Stimulated activated CD4-positive, alpha-beta T cell treated with anti-CD3 and anti-CD28 coated beads, TNF-alpha, amount 100 ng/mL, for 48 hours (primary cell): ENCODE measurements around the gene LTBP3.
"Not testable (repeated sequence)": the region's sequence is repeated elsewhere in the genome, so short reads cannot be mapped to it uniquely, and the experiment has no call there.

Source experiments
- DNase-seq, 3 donors: peaks; one replicate each; pipeline ENCODE4 v3.0.0-alpha.2; 2020; ENCODE audit warnings: low read depth in 3 of 3

Gene LTBP3

GRCh38 chr11:65571940-65572339 is 13.8 kb upstream of the LTBP3 start:
- DNase-seq = no peak

GRCh38 chr11:65571420-65571819 is 13.3 kb upstream of the LTBP3 start:
- no peak for DNase-seq

DNA sequence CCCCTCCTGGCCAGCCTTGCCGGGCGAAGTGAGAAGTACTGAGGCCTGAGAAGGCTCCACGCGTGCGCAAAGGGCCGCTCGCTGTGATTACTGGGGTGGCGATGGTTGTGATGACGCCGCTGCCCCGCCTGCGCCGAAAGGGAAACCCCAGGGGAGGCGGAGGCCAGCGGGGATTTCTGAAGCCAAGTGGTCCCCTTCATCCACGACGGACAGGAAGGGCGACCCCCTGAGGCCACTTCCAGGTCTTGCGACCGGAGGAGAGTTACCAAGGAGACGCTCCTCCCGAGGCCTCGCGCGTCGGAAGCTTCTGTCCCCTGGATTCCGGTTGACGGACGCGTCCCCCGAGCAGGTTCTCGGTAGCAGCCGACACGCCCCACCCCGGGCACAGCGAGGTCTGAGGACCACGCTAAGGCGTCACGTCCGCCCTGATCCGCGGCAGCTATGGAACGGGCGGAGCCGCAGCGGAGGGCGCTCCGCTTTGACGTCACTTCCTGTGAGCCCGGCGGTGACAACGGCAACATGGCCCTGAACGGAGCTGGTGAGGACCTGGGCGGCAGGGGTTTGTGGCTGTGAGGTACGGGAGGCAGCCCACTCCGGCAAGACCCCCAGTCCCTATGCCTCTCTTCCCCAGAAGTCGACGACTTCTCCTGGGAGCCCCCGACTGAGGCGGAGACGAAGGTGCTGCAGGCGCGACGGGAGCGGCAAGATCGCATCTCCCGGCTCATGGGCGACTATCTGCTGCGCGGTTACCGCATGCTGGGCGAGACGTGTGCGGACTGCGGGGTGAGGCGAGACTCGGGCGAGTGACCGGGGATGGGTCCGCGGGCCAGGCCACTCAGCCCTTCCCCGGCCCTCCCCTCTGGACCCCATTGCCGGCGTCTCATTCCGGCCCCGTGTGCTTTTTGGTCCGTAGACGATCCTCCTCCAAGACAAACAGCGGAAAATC is 12.1 kb upstream of the LTBP3 start, which contains the start of gene ZNRD2:
TSS of gene ZNRD2 (plus strand) at position 505 of the 946 bp plus-strand sequence. CDS start at position 520, 15 bp downstream.
- peak; percentile 98 to 99 (median 98) for DNase-seq

DNA sequence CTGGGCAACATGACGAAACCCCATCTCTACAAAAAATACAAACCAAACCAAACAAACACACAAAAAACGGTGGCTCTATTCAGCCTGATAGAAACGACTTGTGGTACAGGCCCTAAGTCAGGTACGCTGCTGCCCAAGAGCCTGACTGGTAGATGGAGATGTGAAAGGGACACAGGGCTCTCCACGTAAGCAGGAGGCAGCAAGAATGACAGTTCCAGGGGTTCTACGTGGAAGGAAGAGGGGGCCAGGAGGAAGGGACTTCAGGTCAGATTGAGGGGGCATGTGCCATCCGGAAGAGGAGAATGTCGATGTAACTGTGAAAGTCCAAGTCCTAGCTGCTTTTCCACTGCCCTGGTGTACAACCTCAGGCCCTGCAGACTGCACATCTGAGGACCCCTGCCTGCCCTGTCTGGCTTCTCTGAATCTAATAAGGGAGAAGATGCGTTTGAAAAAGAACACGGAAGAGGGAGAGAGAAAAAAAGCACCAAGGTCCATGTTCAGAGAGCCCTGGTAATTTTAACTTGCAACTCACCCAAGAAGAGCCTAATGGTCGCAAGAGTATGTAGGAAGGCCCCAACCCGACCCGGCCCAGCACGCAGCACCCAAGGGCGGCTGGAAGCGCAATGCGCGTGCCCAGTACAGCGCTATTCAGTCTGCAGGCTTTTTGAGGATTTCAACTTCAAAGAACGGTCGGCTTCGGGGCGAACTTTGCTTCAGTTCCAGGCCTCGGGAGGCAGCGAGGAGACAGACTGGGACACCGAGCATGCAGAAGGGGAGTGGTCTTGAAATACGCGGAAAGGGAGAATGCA is 11.2 kb upstream of the LTBP3 start:
- no peak for DNase-seq

DNA sequence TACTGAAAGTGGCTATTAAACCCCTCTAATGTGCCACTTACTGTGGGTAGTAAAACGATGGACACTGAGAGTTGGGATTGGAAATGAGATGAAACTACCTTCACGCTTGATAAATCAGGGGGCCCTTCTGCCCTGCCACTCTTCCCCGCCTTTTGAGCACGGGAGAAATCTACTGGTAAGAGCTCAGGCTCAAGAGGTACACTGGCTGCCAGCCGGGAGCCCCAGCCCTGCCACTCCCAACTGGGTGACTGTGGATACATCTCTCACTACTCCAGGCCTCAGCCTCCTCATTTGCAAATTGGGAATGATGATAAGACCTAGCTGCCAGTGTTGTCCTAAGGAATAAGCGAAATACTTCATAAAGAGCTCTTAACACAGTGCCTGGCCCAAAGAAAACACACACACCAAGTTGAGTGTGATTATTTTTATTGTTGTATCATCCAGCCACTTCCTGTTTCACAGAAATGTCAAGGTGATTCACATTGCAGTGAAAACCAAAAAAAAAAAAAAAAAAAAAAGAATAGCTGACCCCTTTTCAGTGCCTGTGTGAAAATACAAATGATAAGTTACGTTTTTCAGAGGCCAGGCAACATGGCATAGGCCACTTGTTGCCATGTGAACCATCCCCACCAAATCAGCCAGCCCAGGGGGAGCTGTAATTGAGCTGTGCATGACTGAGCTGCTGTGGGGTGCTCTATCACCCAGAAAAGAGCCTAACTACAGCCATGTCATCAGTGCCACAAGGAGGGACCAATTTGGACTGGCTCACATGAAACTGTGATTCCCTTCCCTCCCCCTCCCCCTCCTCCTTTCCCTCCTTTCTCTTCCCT is 7.7 kb upstream of the LTBP3 start:
- no peak for DNase-seq

DNA sequence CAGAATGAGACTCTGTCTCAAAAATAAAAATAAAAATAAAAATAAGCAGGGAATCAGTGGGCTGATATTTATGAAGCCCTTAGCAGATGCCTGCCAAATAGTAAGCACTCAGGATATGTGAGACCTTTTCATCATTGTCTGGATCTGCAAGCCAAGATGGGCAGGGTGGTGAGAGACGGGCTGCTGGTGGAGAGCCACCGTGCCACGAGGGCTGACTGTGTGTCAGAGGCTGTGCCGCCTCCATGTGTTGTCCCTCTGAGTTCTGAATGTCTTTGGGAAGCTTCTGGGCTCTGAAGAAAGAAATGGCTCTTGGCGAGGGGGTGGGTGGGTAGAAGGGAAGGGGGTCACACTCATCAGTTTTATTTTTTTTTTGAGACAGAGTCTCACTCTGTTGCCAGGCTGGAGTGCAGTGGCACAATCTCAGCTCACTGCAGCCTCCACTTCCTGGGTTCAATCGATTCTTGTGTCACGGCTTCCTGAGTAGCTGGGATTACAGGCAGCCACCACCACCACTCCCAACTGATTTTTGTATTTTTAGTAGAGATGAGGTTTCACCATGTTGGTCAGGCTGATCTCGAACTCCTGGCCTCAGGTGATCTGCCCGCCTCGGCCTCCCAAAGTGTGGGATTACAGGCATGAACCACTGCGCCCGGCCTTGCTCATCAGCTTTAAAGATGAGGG is 6.9 kb upstream of the LTBP3 start:
- DNase-seq = not testable (repeated sequence)

- no peak for DNase-seq
Measured at GRCh38 chr11:65563601-65564000, 5.4 kb upstream of the LTBP3 start.

DNA sequence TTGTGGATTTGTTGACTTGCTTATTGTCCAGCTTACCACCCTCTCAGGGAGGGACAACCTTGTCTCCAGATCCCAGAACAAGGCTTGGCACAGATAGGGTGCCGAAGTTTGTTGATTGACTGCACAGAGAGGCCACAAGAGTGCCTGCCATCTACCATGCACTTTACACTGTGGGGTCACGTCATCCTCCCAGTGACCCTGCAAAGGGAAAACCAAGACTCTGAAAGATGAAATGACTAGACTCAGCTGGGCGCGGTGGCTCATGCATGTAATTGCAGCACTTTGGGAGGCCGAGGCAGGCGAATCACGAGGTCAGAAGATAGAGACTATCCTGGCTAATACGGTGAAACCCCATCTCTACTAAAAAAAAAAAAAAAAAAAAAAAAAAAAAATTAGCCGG is 4.6 kb upstream of the LTBP3 start:
- DNase-seq = no peak

GRCh38 chr11:65562020-65562419 is 3.9 kb upstream of the LTBP3 start:
- no peak for DNase-seq

- DNase-seq = no peak
Measured at GRCh38 chr11:65560555-65561418, 2.6 kb upstream of the LTBP3 start.

- DNase-seq = no peak
Measured at GRCh38 chr11:65559951-65560537, 1.9 kb upstream of the LTBP3 start.

DNA sequence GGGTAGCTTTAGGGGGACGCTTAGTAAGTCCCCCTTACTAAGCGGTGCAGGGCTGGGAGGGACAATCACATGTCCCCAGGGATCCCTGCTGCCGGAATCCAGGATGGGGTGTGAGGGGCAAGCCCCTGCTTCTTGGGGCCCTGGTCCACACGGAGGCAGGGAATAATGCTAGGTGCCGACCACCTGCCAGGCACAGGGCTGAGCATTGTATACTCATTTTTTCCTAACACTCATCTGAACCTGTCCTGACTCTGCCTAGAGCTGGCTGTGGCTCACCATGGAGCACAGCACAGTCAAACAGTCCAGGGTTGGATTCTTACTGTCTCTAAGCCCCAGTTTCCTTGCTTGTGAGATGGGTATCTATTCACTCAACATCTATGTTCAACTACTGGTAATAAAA is 1.4 kb upstream of the LTBP3 start:
- no peak for DNase-seq

DNA sequence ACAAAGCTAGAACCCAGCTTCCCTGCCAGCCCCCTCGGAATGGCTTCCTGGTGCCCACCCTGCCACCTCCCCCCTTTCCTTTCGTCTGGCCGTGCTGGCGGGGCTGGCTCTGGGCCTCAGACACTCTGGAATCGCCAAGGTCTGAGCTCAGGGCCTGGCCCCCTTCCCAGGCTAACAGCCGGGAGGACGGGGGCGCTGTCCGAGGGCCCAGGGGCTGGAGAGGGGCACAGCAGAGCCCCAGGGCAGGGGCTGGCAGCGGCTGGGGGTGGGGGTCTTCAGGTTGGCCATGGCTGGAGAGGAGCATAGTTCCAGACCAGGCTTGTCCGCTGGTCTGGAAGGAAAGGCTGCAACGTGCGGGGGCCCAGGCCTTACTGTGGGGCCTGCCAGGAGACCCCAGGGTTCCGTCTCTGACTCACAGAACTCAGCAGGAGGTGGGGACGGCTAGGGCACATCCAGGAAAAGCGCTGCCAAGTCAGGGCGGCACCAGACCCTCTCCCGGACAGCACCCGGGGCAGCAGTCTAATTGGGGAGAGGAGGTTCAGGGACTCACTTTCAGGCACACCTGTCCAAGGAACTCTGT is 861 bp upstream of the LTBP3 start:
- no peak for DNase-seq

DNA sequence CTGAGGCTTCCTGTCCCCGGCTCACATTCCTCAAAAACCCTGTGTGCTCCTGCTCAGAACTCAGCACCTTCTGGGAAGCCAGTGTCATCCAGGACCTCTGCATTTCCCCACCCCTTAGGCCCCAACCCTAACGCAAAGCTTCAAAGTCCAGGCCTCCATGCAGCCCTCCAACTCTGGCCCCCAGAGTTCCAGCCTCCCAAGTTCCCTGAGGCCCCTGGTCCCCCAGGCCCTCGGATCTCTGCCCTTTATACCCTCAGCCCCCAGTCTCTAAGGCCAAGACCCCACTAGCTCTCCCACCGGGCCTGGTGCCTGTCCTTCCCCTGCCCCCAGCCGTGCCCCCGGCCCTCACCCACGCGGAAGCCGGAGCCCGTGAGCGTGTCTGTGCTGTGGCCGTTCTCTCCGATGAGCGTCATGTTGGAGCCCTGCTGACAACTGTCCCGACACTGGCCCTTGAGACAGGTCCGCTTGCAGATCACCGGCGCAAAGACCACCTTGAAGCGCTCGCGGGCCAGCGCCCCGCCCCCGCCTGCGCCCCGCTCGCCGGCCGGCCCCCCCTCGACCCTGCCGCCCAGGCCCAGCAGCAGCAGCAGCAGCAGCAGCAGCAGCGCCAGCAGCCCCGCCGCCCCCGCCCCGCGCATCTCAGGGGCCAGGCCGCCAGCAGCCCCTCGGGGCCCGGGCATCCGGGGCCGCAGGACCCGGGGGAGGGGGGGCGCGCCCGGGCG is 718 bp downstream of the LTBP3 start:
- no peak for DNase-seq

- no peak for DNase-seq
Measured at GRCh38 chr11:65556470-65557279, 1.5 kb downstream of the LTBP3 start.

GRCh38 chr11:65555693-65556231 is 2.4 kb downstream of the LTBP3 start:
- DNase-seq = no peak

GRCh38 chr11:65554842-65555430 is 3.2 kb downstream of the LTBP3 start:
- no peak for DNase-seq
